Measurements from ENCODE around the gene DIPK1B. TPM values are rescaled to one million over a fixed set of nuclear protein-coding genes. Genes with fewer than 3 reads are reported as not detected.

Gene DIPK1B
- total RNA-seq, 4 donors from 2014 or later: 19.4 to 23.6 (median 22.6) TPM

DNA sequence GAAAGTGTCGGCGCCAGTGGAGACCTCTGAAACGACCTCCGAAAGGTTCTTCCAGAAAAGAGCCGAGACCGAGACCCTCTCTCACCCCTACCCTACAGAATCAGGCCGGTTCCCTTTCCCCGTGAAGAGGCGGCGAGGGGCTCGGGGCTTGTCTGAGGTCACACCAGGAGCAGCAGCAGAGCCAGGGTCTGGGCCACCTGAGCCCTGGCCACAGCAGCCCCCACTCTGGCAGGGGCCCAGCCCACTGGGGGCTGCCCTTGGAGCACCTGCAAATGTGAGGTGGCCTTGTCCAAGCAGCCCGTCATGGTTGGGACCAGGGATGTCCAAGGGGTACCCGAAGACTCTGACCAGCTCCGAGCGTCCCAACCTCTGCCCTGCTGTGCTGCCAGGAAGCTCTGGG, 34.3 kb upstream of the DIPK1B start:
- H3K4me1 ChIP-seq: peaks cover 0 to 4% of the 10 kb centered on the region in 2 donors
- intact Hi-C loops (cut with DNase I): no loop called here
- TF ChIP-seq POLR2A (IDR thresholded peaks at IDR 0.05): no peak
- TF ChIP-seq, protein P1, sequence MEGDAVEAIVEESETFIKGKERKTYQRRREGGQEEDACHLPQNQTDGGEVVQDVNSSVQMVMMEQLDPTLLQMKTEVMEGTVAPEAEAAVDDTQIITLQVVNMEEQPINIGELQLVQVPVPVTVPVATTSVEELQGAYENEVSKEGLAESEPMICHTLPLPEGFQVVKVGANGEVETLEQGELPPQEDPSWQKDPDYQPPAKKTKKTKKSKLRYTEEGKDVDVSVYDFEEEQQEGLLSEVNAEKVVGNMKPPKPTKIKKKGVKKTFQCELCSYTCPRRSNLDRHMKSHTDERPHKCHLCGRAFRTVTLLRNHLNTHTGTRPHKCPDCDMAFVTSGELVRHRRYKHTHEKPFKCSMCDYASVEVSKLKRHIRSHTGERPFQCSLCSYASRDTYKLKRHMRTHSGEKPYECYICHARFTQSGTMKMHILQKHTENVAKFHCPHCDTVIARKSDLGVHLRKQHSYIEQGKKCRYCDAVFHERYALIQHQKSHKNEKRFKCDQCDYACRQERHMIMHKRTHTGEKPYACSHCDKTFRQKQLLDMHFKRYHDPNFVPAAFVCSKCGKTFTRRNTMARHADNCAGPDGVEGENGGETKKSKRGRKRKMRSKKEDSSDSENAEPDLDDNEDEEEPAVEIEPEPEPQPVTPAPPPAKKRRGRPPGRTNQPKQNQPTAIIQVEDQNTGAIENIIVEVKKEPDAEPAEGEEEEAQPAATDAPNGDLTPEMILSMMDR (IDR thresholded peaks at IDR 0.05): no peak

DNA sequence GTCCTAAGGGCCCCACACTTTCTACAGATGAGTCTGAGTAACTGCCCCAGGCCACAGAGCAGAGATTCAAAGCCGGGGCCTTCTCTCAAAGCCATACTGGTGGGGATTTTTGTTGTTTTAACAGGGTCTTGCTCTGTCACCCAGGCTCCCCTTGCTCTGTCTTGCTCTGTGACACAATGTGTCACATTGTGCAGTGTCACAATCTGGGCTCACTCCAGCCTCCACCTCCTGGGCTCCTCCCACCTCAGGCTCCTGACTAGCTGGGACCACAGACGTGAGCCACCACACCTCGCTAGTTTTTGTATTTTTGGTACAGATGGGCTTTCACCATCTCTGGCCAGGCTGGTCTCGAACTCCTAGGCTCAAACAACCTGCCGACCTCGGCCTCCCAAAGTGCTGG, 33.7 kb upstream of the DIPK1B start:
- WGBS, 2 donors: 86 to 91% methylated on average over 6 of the region's 6 CpGs
- H3K9me3 ChIP-seq: no peaks in the 10 kb centered on the region
- no peaks in the 10 kb centered on the region for H3K27me3 ChIP-seq
- TF ChIP-seq, protein P1 (IDR thresholded peaks at IDR 0.05): no peak
- TF ChIP-seq POLR2A (IDR thresholded peaks at IDR 0.05): no peak
- H3K36me3 ChIP-seq: peaks cover 8 to 9% of the 10 kb centered on the region in 2 donors
- DNase-seq: no peak
- intact Hi-C loops (cut with DNase I): no loop called here
- H3K4me1 ChIP-seq: peaks cover 0 to 4% of the 10 kb centered on the region in 2 donors
- no peak overlapping the region for H3K27ac ChIP-seq
- no peak overlapping the region for H3K4me3 ChIP-seq (replicated peaks in 1 of 3)

More for the DNA sequence above, 34.3 kb upstream of the DIPK1B start:
- Histone ChIP-seq H3K27me3 (no peaks in the 10 kb centered on the region), H3K36me3 (peaks cover 8 to 9% of the 10 kb centered on the region in 2 donors), H3K9me3 (no peaks in the 10 kb centered on the region), H3K4me3 (replicated peaks in 1 of 3) (no peak overlapping the region), H3K27ac (no peak overlapping the region)
- WGBS, 2 donors: 93 to 94% methylated on average over 15 of the region's 15 CpGs
- DNase-seq: no peak

DNA sequence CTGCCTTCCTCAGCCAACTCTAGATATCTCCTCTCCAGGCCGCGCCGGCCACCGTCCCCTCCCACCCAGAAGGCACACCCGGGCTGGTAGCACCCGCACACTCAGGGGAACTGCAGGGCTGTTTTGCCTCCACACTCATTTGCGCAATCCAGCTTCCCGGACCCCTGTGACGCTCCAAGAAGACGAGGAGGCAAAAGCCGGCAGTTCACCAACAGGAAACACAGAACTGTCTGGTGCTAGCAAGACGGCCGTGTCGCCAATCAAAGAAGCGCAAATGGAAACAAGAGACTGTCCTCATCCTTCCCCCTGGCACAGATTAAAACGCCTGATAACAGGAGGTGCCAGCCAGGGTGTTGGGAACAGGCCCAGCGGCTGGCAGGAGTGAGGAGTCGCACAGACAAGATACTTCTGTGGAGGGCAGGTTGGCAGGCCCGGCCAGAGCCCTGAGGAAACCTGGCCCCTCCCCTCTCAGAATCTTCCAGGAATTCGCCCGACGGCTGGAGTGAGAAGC, 32.9 kb upstream of the DIPK1B start:
- Histone ChIP-seq H3K27ac (peak overlapping the region in 1 of 3 donors; percentile 26), H3K9me3 (no peaks in the 10 kb centered on the region), H3K4me1 (peaks cover 0 to 4% of the 10 kb centered on the region in 2 donors), H3K4me3 (replicated peaks in 1 of 3) (no peak overlapping the region), H3K27me3 (no peaks in the 10 kb centered on the region), H3K36me3 (peaks cover under 1 to 9% of the 10 kb centered on the region in 2 donors)
- TF ChIP-seq POLR2A (IDR thresholded peaks at IDR 0.05): no peak
- TF ChIP-seq, protein P1 (IDR thresholded peaks at IDR 0.05): no peak
- no peak for DNase-seq
- intact Hi-C loops (cut with DNase I): no loop called here
- WGBS, 2 donors: 62 to 72% methylated on average over 22 of the region's 22 CpGs

DNA sequence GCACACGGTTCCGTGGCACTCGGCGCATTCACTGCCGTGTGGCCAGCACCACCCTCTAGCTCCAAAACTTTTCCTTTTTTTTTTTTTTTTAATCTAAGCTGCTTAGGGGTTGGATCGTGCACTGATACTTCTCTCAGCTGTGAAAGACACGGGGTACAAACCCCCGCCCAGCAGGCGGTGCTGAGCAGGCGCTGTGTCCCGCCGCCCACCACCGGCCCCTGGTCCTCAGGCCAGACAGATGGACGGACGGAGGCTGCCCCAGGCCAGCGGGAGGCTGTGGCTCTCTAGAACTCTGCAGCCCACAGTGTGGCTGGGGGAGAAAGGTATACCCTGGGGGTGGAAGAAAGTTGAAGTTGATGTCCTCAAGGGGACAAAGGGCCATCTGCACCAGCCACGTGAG, 31.3 kb upstream of the DIPK1B start:
- intact Hi-C loops (cut with DNase I): no loop called here
- H3K9me3 ChIP-seq: no peaks in the 10 kb centered on the region
- no peak overlapping the region for H3K27ac ChIP-seq
- no peaks in the 10 kb centered on the region for H3K27me3 ChIP-seq
- H3K4me1 ChIP-seq: peaks cover 10 to 19% of the 10 kb centered on the region in 2 donors
- no peak for DNase-seq
- H3K36me3 ChIP-seq: peaks cover 0 to 9% of the 10 kb centered on the region in 2 donors
- H3K4me3 ChIP-seq (replicated peaks in 1 of 3): no peak overlapping the region
- TF ChIP-seq POLR2A (IDR thresholded peaks at IDR 0.05): no peak
- WGBS, 2 donors: 96% methylated on average over 17 of the region's 17 CpGs

DNA sequence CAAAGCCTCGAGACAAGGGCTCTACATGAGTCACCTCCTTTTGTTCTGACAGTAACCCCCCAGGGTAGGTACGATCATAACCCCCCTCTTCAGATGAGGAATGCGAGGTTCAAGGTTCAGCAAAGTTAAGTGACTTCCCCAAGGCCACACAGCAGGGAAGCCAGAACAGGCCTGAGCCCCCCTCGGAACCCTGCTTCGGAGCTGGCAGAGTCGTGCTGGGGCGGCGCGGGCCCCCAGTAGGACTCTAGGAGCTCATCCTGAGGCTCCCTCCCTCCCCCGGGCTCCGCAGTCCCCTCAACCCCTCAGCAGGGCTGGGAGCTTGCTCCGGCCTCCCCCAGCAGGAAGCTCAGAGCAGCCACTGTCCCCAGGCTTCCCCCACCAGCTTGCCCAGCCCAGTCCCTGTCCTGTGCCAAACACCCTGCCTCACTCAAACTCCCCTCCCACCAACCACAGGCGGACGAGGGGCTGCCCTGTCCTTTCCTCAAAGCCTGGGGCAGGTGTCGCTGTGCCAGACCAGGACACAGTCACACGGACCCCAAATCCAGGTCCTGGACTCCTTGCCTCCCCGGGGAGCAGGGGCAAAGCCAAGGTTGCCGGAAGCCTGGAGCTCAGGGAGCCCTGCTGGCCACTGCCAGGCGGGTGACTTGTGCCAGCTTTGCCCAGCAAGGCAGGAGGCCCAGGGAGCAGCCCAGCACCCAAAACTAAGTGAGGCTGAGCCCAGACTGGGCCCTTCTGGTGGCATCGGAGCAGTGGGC, 30.2 kb upstream of the DIPK1B start:
- no peak for DNase-seq
- intact Hi-C loops (cut with DNase I): no loop called here

More for the DNA sequence above, 30.2 kb upstream of the DIPK1B start:
- 86 to 90% methylated on average over 12 to 17 of the region's 20 CpGs for WGBS, 2 donors
- no peak overlapping the region for H3K27ac ChIP-seq
- no peaks in the 10 kb centered on the region for H3K27me3 ChIP-seq
- H3K36me3 ChIP-seq: no peaks in the 10 kb centered on the region
- no peak for TF ChIP-seq POLR2A (IDR thresholded peaks at IDR 0.05)
- TF ChIP-seq, protein P1 (IDR thresholded peaks at IDR 0.05): no peak
- H3K9me3 ChIP-seq: no peaks in the 10 kb centered on the region
- H3K4me3 ChIP-seq (replicated peaks in 1 of 3): no peak overlapping the region
- H3K4me1 ChIP-seq: peaks cover 13 to 24% of the 10 kb centered on the region in 2 donors

Data from thyroid gland (tissue), 4 donors.